ENCODE results near the gene HSPG2. TPM values are rescaled to one million over a fixed set of nuclear protein-coding genes. Genes with fewer than 3 reads are reported as not detected.
"Not testable (repeated sequence)": the region's sequence is repeated elsewhere in the genome, so short reads cannot be mapped to it uniquely, and the experiment has no call there.

The HSPG2 gene
- total RNA-seq (2014; rRNA removed; shearing (Covaris generic); ENCODE audit: low replicate concordance), result 28.0 and 70.4 TPM in 2 replicates

DNA sequence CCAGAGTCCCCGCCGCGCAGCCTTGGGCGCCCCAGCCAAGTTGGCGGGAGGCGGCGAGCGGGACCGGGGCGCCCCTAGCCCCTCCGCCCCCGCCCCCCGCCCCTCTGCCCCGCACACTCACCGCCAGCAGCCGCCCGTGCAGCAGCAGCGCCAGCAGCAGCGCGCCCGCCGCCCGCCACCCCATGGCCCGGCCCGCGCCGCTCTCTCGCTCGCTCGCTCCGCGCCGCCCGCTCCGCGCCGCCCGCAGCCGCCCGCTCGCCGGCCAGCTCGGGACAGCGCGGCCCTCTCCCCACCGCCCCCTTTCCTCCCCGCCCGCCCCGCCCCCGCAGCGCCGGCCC lies at the start of gene HSPG2:
Gene HSPG2, minus strand, starts transcription at position 277 of the 338 bp plus-strand sequence. Its CDS starts 93 bp downstream, at position 184.
- Histone ChIP-seq H3K4me3 (peak within 1 kb of the TSS; percentile 83), H3K9me3 (no peaks in the 10 kb centered on the region), H3K36me3 (peaks cover 38% of the 10 kb centered on the region), H3K27me3 (no peaks in the 10 kb centered on the region)
- DNase-seq, result no peak

- not testable (repeated sequence) for DNase-seq, H3K9me3 ChIP-seq, H3K27me3 ChIP-seq, H3K36me3 ChIP-seq, H3K4me3 ChIP-seq
Observed at GRCh38 chr1:21986386-21986785, 49.3 kb upstream of the HSPG2 start.

DNA sequence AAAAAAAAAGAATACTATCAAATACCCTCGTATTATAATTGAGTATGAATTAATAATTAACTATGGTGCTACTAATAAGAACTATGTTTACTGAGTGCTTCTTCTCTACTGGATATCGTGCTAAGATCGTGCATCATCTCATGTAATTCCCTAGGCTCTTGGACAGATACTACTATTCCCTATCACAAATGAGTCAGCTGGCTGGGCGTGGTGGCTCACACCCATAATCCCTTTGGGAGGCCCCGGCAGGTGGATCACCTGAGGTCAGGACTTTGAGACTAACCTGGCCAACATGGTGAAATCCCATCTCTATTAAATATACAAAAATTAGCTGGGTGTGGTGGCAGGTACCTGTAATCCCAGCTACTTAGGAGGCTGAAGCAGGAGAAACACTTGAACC lies 48.8 kb upstream of the HSPG2 start:
- H3K36me3 ChIP-seq, H3K27me3 ChIP-seq, H3K4me3 ChIP-seq, H3K9me3 ChIP-seq, DNase-seq: not testable (repeated sequence)

DNA sequence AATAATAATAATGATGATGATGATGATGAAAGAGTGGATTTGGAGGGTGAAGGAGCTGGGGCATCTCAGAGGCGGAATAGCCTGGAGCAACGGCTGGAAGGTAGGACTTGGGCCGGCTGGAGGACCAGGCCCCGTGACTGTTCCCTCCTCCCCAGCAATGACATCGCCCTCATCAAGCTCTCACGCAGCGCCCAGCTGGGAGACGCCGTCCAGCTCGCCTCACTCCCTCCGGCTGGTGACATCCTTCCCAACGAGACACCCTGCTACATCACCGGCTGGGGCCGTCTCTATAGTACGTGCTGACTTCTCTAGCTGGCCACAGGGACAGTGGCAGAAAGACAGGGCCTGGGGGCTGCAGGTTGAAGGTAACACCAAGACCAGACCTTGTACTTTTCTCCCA lies 46.4 kb upstream of the HSPG2 start:
- not testable (repeated sequence) for H3K9me3 ChIP-seq, H3K36me3 ChIP-seq, H3K27me3 ChIP-seq, DNase-seq, H3K4me3 ChIP-seq

GRCh38 chr1:21982122-21982521 lies 45.0 kb upstream of the HSPG2 start:
- H3K4me3 ChIP-seq, H3K9me3 ChIP-seq, H3K27me3 ChIP-seq, H3K36me3 ChIP-seq, DNase-seq: not testable (repeated sequence)

DNA sequence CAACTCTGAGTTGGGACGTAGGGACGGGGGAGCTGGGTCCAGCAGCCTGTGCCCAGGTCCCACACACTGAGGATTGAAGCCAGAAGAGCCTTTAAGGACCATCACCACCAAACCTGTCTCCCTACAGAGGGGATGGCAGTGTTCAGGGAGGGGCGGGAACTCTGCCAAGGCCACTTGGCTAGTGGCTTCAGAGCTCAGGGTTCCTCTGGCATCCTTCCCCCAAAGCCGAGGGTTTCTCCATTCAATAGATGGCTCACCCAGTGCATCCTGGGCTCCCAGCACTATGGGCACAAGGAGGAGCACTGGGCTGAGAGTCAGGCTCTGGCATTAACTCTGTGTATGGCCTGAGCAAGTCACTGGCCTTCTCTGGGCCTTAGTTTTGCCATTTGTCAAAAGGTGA lies 44.1 kb upstream of the HSPG2 start:
- not testable (repeated sequence) for H3K9me3 ChIP-seq, H3K4me3 ChIP-seq, H3K27me3 ChIP-seq, DNase-seq, H3K36me3 ChIP-seq

DNA sequence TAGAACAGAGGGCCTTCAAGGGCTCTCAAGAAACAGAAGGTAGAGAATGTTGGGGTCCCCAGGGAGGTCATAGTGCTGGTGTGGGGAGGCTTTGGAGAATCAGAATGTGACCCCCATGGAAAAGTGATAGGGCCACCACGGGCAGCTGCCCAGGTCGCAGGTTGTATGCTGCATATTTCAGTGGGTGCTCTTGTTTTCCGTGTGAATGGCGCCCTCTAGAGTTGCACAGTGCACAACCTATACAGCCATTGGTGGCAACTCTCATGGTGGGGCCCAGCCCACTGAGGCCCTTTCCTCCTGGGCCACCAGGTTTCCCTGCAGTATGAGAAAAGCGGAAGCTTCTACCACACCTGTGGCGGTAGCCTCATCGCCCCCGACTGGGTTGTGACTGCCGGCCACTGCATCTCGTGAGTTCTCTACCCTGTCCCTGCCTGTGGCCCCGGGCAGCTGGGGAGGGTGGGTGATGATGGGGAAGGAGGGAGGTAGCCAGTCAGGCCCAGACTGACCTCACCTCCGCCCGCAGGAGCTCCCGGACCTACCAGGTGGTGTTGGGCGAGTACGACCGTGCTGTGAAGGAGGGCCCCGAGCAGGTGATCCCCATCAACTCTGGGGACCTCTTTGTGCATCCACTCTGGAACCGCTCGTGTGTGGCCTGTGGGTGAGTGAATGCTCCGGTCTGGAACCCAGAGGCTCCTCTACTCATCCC lies 43.6 kb upstream of the HSPG2 start:
- not testable (repeated sequence) for H3K4me3 ChIP-seq, DNase-seq, H3K36me3 ChIP-seq, H3K27me3 ChIP-seq, H3K9me3 ChIP-seq

GRCh38 chr1:21978209-21978608 lies 41.1 kb upstream of the HSPG2 start:
- not testable (repeated sequence) for DNase-seq, H3K4me3 ChIP-seq, H3K27me3 ChIP-seq, H3K36me3 ChIP-seq, H3K9me3 ChIP-seq

GRCh38 chr1:21976703-21977239 lies 39.7 kb upstream of the HSPG2 start, which contains the start of gene CELA3B:
CELA3B (plus strand) TSS chr1:21977022; CDS start chr1:21977040, 18 bp downstream.
- H3K36me3 ChIP-seq, H3K9me3 ChIP-seq, H3K27me3 ChIP-seq, DNase-seq, H3K4me3 ChIP-seq: not testable (repeated sequence)

- not testable (repeated sequence) for H3K4me3 ChIP-seq, DNase-seq, H3K27me3 ChIP-seq, H3K36me3 ChIP-seq, H3K9me3 ChIP-seq
Observed at GRCh38 chr1:21975296-21975695, 38.2 kb upstream of the HSPG2 start.

DNA sequence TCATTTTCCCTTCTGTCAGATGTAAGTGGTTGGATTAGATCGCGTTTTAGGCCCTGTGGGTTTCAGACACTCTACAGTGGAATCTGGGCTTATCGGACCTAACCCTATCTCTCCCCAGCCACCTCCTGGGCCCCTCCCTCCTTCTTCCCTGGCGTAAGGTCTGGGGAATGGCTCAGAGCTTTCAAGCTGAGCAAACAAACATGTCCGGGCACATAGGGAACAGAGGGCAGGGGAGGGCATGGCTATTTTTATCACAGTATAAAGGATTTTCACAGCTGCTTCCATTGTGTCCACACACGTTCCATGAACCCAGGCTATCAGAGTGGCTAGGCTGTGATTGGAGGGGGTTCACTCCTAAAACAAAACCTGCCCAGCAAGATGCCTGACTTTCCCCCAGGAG lies 37.6 kb upstream of the HSPG2 start:
- not testable (repeated sequence) for H3K27me3 ChIP-seq, H3K4me3 ChIP-seq, DNase-seq, H3K9me3 ChIP-seq, H3K36me3 ChIP-seq

DNA sequence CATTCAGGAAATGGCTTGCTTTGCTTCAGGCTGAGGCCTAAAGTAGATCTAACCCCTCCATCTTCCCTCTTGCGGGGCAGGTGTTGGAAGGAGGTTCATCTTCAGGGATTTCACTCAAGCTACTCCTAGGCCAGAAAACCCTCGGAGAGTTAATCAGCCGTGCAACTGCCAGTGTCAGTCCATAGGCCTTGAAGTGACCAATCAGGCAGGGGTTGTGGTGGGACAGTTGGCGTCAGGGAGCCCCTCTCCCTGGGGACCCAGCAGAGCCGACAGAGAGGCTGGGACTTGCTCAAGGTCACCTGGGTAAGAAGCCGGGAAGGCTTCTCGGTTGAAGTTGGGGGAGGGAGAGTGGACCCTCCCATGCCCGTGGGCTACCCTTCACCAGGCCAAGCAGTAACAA lies 36.8 kb upstream of the HSPG2 start:
- not testable (repeated sequence) for H3K9me3 ChIP-seq, DNase-seq, H3K4me3 ChIP-seq, H3K27me3 ChIP-seq, H3K36me3 ChIP-seq

DNA sequence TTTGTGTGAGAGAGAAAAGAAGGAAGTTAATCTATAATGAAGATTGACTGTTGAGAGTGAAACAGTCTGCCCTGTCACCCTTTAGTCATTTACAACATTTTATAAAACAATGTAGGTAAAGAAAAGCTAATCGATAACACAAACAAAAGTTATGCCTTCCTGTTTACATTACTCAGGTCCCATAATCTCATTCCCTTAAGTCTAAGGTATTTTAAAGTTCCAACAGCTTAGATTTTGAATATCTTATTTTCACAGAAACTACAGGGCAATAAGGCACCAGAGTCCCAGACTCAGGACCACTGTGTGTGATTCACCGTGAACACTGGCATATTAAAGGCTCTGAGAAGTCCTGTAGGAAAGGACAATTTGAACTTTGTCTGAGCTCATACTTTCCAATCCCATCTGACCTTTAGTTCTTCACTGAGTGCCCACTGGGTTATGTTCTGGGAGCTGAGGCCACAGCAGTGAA lies 35.9 kb upstream of the HSPG2 start:
- not testable (repeated sequence) for H3K27me3 ChIP-seq, DNase-seq, H3K9me3 ChIP-seq, H3K4me3 ChIP-seq, H3K36me3 ChIP-seq

DNA sequence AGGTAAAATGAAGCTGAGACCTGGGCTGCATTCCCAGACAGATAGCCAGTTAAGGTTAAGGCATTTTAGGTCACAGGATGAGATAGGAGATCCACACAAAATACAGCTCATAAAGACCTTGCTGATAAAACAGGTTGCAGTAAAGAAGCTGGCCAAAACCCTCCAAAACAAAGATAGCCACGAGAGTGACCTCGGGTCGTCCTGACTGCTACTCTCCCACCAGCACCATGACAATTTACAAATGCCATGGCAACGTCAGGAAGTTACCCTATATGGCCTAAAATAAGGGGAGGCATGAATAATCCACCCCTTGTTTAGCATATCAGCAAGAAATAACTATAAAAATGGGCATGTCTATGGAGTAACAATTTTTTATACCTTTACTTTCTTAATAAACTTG lies 33.4 kb upstream of the HSPG2 start:
- DNase-seq, H3K36me3 ChIP-seq, H3K4me3 ChIP-seq, H3K27me3 ChIP-seq, H3K9me3 ChIP-seq: not testable (repeated sequence)

DNA sequence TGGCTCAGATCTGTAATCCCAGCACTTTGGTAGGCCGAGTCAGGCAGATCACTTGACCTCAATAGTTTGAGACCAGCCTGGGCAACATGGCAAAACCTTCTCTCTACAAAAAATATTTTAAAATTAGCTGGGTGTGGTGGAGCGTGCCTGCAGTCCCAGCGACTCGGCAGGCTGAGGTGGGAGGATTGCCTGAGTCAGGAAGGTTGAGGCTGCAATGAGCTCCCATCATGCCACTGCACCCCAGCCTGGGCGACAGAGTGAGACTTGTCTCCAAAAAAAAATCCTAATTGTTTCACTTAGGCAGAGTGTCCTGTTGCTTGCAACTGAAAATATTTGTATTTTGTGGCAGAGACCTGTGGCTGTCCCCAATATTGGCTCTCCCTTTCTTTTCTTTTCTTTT lies 32.0 kb upstream of the HSPG2 start:
- not testable (repeated sequence) for H3K36me3 ChIP-seq, H3K4me3 ChIP-seq, DNase-seq, H3K27me3 ChIP-seq, H3K9me3 ChIP-seq

- H3K9me3 ChIP-seq, H3K36me3 ChIP-seq, H3K4me3 ChIP-seq, H3K27me3 ChIP-seq, DNase-seq: not testable (repeated sequence)
Observed at GRCh38 chr1:21967216-21967615, 30.1 kb upstream of the HSPG2 start.

GRCh38 chr1:21966247-21967000 lies 29.3 kb upstream of the HSPG2 start:
- peak; percentile 44 for DNase-seq
- Histone ChIP-seq H3K36me3 (no peaks in the 10 kb centered on the region), H3K27me3 (no peaks in the 10 kb centered on the region), H3K9me3 (no peaks in the 10 kb centered on the region), H3K4me3 (no peak overlapping the region)
